ENCODE results near the gene PFKL. TPM values are rescaled to one million over a fixed set of nuclear protein-coding genes. Genes with fewer than 3 reads are reported as not detected.
"Not testable (repeated sequence)": the region's sequence is repeated elsewhere in the genome, so short reads cannot be mapped to it uniquely, and the experiment has no call there.

The PFKL gene
- total RNA-seq, 1 donor from 2014 or later: 245 TPM

DNA sequence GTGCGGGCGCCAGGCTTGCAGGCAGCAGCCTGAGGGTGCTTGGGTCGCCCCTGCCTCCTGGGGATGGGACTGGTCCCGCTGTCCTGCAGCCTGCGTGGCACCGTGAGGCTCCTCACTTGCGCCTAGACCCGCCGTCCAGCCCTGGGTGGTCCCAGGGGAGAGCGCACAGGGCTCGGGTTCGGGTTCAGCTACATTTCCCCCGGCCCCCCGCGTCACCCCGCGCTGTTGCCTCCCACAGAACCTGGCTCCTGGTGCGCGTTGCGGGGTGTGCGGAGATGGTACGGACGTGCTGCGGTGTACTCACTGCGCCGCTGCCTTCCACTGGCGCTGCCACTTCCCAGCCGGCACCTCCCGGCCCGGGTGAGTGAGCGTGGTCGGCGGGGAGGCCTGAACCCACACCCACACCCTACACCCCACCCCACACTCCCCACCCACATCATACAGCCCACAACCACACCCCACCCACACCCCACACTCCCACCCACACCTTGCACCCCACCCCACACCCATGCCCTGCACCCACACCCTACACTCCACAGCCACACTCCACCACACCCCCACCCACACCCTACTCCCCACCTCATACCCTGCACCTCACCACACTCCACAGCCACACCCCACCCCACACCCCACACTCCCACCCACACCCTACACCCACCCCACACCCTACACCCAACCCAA lies 6.2 kb upstream of the PFKL start:
- no peak for DNase-seq (ENCODE audit: extremely low read depth, low read depth, low spot score)

DNA sequence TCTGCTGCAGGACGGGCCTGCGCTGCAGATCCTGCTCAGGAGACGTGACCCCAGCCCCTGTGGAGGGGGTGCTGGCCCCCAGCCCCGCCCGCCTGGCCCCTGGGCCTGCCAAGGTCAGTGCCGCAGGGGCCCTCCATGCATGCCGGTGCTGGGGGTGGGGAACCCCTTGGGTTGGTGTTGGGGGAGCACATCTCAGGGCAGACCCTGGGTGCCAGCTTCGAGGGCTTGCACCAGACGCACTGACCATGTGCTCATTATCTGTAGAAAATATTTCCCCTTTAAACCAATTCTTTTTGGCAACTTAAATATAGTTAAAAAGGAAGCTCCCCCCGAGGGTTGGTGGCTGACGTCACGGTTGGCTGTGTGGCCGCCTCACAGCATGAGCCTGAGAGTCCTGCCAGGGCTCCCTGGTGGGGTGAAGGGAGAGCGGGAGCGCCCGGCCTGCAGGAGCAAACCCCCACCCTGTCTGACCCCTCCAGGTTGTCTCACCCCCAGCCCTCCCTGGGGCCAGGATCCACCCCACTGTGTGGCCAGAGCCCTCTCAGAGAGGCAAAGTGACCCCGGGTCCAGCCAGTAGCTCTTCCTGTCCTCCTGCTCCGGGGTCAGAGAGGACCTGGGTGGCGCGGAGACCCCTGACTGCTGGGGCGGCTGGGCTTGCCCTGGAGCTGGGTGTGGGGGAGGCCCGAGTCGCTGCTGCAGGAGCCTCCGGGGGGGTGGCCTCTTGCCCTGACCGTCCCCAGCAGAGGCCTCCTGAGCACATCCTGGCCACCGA lies 5.3 kb upstream of the PFKL start:
- DNase-seq (ENCODE audit: extremely low read depth, low read depth, low spot score): no peak

DNA sequence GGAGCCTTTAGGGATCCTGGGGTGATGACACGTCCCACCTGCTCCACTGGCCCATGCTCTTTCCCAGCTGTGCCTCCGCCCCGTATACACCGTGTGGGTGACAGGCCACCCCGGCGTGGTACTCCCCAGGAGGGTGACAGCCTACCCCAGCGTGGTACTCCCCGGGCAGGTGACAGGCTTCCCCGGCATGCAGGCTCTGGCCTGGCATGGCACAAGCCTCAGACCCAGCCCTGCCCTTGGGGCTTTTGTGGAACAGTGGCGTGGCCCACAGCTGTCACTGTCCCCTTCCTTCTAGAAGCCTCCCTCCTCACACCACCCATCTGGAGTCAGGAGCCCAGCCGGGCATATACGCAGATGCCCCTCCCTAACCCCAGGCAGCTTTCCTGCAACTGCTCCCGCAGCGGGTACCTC lies 4.7 kb upstream of the PFKL start:
- no peak for DNase-seq (ENCODE audit: extremely low read depth, low read depth, low spot score)

DNA sequence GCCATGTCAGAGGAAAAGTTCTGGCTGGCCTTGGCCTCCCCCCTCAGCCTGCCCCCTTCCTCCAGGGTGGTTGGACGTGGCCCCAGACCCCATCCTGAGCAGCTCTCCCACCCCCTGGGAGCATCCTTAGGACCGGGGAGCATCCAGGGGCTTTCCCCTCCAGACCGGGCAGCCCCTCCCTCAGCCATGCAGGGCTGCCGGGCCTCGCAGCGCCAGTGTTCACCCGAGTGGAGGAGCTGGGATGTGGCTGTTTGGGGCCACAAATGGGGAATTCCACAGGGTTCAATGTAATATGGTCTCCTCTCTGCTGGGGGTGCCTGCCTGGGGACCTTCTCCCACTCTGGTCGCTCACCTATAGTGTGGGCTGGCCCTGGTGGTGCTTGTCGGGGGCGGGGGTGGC lies 4.2 kb upstream of the PFKL start:
- DNase-seq (ENCODE audit: extremely low read depth, low read depth, low spot score): no peak

DNA sequence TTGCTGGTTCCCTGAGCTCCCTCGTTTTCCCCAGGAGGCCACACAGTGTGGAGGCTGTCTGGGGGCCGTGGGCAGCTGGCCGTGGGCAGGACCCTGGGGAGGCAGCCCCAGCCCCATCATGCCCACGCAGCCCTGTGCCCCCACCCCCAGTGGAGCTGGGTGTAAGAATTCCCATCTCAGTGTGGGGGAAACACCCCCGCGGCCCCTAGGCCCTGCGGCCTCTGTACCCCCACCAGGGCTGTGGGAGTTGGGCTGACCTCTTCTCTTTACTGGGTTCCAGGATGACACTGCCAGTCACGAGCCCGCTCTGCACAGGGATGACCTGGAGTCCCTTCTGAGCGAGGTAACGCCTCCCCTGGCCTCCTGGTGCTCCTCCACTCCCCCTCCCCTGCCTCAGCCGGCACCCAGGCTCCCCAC lies 3.7 kb upstream of the PFKL start:
- DNase-seq (ENCODE audit: extremely low read depth, low read depth, low spot score): no peak

DNA sequence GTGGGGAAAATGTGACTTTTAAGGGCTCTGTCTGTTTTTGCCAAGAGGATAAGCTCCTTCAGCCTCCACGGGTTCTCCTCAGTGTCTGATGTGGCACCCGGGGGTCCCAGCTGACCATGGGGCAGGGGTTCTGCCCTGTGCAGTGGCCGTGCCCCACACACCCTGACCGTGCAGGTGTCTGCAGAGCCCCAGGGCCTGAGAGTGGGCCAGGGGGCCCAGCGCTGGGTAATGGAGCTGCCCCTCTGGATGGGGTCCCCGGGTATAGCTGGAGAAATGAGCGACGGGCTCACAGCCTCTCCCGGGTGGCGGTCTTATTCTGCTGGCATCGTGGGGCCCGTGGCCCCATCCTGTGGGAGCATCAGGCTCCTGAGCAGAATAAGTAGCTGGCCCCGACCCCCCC lies 2.9 kb upstream of the PFKL start:
- no peak for DNase-seq (ENCODE audit: extremely low read depth, low read depth, low spot score)

DNA sequence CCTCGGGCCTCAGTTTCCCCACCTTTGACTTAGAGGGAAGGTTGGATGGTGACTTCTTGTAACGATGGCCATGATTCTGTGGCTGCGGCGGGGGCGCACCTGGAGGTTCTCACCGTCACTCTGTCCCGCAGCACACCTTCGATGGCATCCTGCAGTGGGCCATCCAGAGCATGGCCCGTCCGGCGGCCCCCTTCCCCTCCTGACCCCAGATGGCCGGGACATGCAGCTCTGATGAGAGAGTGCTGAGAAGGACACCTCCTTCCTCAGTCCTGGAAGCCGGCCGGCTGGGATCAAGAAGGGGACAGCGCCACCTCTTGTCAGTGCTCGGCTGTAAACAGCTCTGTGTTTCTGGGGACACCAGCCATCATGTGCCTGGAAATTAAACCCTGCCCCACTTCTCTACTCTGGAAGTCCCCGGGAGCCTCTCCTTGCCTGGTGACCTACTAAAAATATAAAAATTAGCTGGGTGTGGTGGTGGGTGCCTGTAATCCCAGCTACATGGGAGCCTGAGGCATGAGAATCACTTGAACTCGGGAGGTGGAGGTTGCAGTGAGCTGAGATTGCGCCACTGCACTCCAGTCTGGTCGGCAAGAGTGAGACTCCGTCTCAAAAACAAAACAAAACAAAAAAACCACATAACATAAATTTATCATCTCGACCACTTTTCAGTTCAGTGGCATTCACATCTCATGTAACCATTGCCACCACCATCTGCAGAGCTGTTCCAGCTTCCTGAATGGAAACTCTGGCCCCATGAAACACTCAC lies 2.1 kb upstream of the PFKL start:
- DNase-seq (ENCODE audit: extremely low read depth, low read depth, low spot score): peak; percentile 31

DNA sequence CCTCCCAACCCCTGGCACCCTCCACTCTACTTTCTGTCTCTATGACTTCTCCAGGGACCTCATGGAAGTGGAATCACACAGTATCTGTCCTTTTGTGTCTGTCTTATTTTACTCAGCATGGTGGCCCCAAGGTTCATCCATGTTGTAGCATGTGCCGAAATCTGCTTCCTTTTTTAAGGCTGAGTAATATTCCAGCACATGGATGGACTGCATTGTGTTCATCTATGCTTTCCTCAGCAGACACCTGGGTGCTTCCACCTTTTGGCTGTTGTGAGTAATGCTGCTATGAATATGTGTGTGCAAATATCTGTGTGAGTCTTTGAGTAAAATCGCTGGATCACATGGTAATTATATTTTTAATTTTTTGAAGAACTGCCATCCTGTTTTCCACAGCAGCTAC lies 1.6 kb upstream of the PFKL start:
- DNase-seq (ENCODE audit: extremely low read depth, low read depth, low spot score): no peak

DNA sequence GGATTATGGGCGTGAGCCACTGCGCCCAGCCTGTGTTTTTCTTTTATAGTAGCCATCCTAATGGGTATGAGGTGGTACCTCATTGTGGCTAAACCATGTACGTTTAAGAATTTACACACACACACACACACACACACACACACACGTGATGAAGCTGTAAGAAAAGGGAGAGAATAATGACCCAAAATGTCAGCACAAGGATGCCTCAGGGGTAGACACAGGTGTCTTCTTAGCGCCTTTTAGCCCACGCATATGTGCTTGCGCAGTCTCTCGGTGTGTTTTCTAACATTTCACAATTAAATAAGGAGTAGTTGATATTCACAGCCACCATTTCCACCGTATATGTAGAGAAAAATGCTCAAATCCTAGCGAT lies 782 bp upstream of the PFKL start:
- no peak for DNase-seq (ENCODE audit: extremely low read depth, low read depth, low spot score)

DNA sequence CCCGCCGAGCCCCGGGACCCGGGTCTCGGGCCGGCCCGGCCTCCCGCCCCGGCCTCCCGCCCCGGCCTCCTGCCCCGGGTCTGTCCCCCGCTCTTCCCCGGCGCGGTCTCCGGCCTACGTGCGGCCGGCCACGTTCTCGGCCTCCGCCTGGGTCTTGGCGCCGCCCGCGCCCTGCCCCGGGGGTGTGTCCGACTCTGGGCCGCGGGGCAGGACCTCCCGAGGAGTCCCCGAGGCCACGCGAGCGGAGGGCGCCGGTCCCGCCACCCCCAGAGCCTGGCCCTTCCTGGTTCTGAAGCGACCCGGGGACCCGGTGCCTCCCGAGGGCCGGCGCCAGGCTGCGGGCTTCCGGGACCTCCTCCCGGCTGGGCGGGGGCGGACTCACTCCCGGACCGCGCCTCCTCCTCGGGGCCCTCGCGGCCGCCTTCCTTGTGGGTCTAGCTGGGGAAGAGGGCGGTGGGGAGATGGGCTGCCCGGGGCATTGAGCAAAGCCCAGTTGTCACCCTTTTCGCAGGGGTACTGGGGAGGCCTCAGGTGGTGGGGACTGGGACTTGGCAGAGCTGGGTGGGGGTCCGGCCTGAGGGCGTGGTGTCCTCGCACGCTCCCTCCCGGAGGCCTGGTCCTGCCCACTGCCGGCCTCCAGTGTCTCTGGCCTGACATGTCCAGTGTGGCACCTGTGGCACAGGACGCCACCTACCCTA lies 558 bp downstream of the PFKL start:
- DNase-seq (ENCODE audit: extremely low read depth, low read depth, low spot score): no peak

DNA sequence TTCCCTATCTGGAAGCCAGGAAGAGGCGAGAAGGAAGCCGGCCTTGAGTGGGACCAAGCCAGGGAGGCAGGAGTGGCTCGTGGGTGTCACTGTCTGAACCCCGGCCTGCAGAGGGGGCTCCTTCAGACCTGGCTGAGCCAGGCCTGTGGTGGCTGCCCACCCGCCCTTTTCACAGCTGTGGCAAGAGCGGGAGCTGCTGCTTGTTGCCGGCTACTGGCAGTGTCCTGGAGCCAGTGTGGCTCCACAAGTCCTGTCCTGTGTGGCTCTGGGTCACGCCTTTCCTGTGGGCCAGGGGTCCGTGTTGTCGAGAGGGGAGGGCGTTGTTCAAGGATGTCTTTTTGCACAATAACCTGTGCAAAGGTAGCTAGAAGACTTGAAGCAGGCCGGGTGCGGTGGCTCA lies 1.3 kb downstream of the PFKL start:
- DNase-seq (ENCODE audit: extremely low read depth, low read depth, low spot score): no peak

DNA sequence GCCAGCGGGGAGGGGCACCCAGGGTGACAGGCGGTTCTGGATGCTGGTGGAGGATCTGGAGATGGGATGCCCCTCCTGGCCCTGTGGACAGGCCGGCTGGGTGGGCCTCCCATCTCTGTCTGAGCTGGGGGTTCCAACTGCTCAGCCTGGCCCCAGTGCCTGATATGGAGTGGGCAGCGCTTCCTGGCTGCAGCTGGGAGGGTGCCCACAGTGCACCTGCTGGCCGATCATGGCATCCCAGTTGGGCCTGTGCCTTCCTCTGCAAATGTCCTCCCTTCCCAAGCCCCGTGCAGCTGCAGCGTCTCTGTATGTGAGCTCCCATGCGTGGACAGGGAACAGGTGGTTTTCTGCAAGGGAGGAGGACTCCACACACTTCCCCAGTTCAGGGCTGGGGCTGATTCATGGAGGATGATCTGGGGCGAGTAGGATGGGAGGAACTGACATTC lies 2.1 kb downstream of the PFKL start:
- no peak for DNase-seq (ENCODE audit: extremely low read depth, low read depth, low spot score)

DNA sequence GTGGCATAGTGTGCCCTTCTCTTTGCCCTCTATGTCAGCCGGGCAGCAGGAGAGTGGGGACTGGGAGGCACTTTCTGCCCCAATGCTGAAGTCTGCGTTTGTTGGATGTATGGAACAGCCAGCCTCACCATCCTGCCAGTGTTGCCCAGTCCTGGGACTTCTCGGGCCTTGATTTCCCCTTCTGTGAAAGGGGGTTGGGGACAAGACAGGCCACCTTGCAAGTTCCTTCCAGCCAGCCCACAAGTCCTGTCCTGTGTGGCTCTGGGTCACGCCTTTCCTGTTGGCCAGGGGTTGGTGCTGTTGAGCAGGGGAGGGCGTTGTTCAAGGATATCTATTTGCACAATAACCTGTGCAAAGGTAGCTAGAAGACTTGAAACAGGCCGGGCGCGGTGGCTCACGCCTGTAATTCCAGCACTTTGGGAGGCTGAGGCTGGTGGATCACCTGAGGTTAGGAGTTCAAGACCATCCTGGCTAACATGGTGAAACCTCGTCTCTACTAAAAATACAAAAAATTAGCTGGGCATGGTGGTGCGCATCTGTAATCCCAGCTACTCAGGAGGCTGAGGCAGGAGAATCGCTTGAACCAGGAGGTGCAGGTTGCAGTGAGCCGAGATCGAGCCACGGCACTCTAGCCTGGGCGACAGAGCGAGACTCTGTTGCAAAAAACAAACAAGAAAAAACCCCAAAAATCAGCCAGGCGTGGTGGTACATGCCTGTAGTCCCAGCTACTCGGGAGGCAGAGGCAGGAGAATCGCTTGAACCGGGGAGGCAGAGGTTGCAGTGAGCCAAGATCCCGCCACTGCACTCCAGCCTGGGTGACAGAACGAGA lies 2.9 kb downstream of the PFKL start:
- DNase-seq (ENCODE audit: extremely low read depth, low read depth, low spot score): not testable (repeated sequence)

DNA sequence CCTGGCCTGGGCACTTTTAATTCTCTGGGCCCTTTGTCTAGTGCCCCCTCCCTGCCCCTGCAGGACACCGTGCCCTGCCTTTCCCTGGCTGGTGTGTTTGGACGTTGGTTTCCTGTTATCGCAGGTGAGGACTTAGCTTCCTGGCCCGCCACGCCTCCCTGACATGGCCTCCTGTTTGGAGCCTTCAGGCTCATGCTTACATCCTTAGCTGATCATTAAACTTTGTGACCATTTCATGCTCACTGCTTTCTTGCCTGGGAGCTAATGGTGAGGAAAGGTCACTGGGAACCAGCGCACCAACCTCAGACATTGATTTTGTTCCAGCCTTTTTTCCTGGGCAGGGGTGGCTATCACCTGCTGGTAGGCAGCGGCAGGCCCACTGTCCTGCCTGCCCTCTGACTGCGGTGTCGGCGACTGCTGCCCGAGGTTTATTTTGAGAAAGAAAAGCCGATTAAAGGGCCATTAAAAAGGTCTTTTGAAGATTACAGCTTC lies 3.7 kb downstream of the PFKL start:
- DNase-seq (ENCODE audit: extremely low read depth, low read depth, low spot score): no peak

DNA sequence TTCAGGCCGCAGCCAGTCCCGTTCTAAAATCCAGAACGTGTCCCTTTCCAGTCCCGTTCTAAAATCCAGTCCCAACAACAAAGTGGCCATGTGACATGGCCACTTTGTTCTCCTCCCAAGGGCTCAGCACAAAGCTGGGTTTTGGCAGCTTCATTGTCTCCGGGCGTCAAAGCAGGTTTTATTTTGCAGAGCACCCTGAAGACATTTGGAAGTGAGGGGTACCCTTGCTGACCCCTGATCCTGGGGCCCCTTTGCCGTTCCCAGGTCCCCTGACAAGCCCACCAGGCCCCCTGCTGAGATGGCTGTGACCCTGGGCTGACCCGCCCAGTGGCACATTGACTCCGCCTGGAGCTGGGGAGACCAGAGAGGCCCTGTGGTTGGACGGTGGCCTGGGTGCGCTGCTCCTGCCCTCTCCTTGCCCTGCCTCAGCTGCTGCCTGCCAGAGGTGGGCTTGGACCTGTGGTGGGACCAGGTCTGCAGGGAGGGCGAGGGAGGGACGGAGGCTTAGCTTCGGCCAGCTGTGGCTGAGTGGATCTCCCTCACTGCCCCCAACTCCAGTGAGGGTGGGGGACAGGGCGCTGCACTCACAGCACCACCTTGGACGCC lies 4.3 kb downstream of the PFKL start:
- DNase-seq (ENCODE audit: extremely low read depth, low read depth, low spot score): no peak

DNA sequence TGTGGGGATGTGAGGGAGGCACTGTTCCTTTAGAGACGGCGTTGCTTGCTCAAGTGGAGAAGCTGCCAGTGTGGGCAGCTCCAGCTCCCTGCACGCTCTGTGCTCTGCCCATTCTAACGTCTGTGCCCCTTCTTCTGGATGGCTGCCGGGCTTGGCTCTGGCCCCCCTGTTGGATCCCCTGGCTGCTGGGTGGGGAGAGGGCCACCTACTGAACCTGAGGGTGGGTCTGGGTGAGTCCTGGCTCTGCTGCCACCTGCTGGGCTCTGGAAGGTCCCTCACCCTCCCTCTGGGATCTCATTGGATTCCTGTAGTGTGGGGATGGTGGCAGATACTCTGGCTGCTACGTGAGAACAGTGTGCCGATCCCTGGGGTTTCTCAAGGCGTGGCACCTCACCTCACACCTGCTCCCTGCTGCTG lies 5.0 kb downstream of the PFKL start:
- no peak for DNase-seq (ENCODE audit: extremely low read depth, low read depth, low spot score)

DNA sequence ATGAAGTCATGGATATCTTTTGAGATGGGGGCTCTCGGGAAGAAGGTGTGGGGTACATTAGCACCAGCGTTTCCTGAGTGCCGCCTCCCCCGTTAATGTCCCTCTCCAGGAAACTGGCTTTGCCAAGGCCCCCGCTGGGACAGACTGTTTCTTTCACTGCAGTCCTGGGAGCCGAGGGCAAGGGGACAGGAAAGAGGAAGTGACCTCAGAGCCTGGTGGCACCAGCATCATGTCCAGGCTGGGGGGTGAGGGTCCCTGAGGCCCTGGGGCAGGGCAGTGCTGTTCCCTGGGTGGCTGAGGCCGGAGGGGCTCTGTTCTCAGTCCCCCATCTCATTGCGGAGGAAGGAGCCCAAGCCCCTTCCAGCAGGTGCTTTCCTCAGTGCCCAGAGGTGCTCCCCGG lies 5.8 kb downstream of the PFKL start:
- no peak for DNase-seq (ENCODE audit: extremely low read depth, low read depth, low spot score)

DNA sequence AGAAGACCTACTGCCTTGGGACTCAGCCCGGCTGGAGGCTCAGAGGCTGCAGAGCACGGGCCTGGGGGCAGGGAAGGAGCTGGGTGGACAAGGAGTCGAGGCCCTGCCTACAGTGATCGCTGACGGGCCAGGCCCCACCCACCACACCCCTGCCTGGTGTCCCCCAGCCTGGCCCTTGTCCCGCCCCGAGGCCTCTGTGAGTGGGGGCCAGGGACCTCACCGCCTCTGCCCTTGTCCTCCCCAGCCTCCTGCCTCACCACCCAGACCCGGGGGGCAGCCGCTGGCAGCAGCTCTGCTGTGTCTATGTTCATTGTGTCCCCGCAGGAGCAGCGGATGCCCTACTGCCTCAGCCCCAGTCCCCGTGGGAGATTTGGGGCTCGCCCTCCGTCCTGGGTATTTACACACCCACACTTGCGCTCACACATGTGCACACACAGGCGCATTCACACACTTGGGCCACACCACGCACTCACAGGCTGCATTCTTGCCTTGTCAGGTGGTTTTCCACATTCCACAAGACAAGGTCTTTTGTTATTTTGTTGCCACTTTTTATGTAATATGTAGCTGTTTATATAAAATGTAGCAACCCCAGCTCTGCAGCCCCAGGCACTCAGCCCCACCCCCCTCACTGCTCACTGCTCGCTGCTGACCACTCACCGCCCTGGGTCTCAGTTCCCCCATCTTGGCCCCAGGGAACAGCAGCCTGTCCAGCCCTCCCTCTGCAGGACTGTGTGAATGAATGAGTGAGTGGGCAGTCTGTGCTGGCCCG lies 7.3 kb downstream of the PFKL start:
- no peak for DNase-seq (ENCODE audit: extremely low read depth, low read depth, low spot score)
